ENCODE measurements around the gene VWA3B. TPM values are rescaled to one million over a fixed set of nuclear protein-coding genes. Genes with fewer than 3 reads are reported as not detected.

Gene VWA3B
- total RNA-seq, 3 donors from 2014 or later = not detected

GRCh38 chr2:98164256-98164655 is 77.3 kb downstream of the VWA3B start:
- TF ChIP-seq POLR2A (IDR thresholded peaks at IDR 0.05) (no peak), CTCF (IDR thresholded peaks at IDR 0.05) (no peak), POLR2AphosphoS5 (IDR thresholded peaks at IDR 0.05) (no peak)
- Histone ChIP-seq H3K4me3 (no peak overlapping the region), H3K36me3 (no peaks in the 10 kb centered on the region), H3K27me3 (no peaks in the 10 kb centered on the region), H3K4me1 (peaks cover 0 to 3% of the 10 kb centered on the region in 2 donors), H3K27ac (no peak overlapping the region), H3K9me3 (no peaks in the 10 kb centered on the region)
- intact Hi-C loops (cut with DNase I; ENCODE audit: low total_unique reads) = no loop called here
- no peak for DNase-seq (ENCODE audit: low spot score in 2 of 2)

GRCh38 chr2:98165516-98166071 is 78.6 kb downstream of the VWA3B start:
- Histone ChIP-seq H3K9me3 (no peaks in the 10 kb centered on the region), H3K36me3 (no peaks in the 10 kb centered on the region), H3K4me3 (no peak overlapping the region), H3K27ac (no peak overlapping the region), H3K27me3 (no peaks in the 10 kb centered on the region), H3K4me1 (peaks cover 0 to 3% of the 10 kb centered on the region in 2 donors)
- DNase-seq (ENCODE audit: low spot score in 2 of 2) = no peak
- no peak for TF ChIP-seq POLR2AphosphoS5 (IDR thresholded peaks at IDR 0.05)
- no peak for TF ChIP-seq CTCF (IDR thresholded peaks at IDR 0.05)
- no peak for TF ChIP-seq POLR2A (IDR thresholded peaks at IDR 0.05)
- intact Hi-C loops (cut with DNase I; ENCODE audit: low total_unique reads) = no loop called here

- no peak for DNase-seq (ENCODE audit: low spot score in 2 of 2)
- Histone ChIP-seq H3K36me3 (no peaks in the 10 kb centered on the region), H3K4me1 (peaks cover 0 to under 1% of the 10 kb centered on the region in 2 donors), H3K4me3 (no peak overlapping the region), H3K27ac (no peak overlapping the region), H3K9me3 (no peaks in the 10 kb centered on the region), H3K27me3 (no peaks in the 10 kb centered on the region)
- intact Hi-C loops (cut with DNase I; ENCODE audit: low total_unique reads) = no loop called here
- TF ChIP-seq POLR2A (IDR thresholded peaks at IDR 0.05) (no peak), CTCF (IDR thresholded peaks at IDR 0.05) (no peak), POLR2AphosphoS5 (IDR thresholded peaks at IDR 0.05) (no peak)
Observed at GRCh38 chr2:98167916-98168315, 80.9 kb downstream of the VWA3B start.

GRCh38 chr2:98170076-98170475 is 83.1 kb downstream of the VWA3B start:
- intact Hi-C loops (cut with DNase I; ENCODE audit: low total_unique reads) = no loop called here
- Histone ChIP-seq H3K4me3 (no peak overlapping the region), H3K27me3 (no peaks in the 10 kb centered on the region), H3K36me3 (no peaks in the 10 kb centered on the region), H3K27ac (no peak overlapping the region), H3K9me3 (no peaks in the 10 kb centered on the region), H3K4me1 (no peaks in the 10 kb centered on the region)
- no peak for DNase-seq (ENCODE audit: low spot score in 2 of 2)
- TF ChIP-seq CTCF (IDR thresholded peaks at IDR 0.05) (no peak), POLR2AphosphoS5 (IDR thresholded peaks at IDR 0.05) (no peak), POLR2A (IDR thresholded peaks at IDR 0.05) (no peak)

GRCh38 chr2:98172150-98172765 is 85.3 kb downstream of the VWA3B start:
- Histone ChIP-seq H3K27me3 (no peaks in the 10 kb centered on the region), H3K4me1 (no peaks in the 10 kb centered on the region), H3K9me3 (no peaks in the 10 kb centered on the region), H3K4me3 (no peak overlapping the region), H3K27ac (no peak overlapping the region), H3K36me3 (no peaks in the 10 kb centered on the region)
- TF ChIP-seq CTCF (IDR thresholded peaks at IDR 0.05) = no peak
- no peak for TF ChIP-seq POLR2A (IDR thresholded peaks at IDR 0.05)
- no peak for TF ChIP-seq POLR2AphosphoS5 (IDR thresholded peaks at IDR 0.05)
- DNase-seq (ENCODE audit: low spot score in 2 of 2) = no peak
- intact Hi-C loops (cut with DNase I; ENCODE audit: low total_unique reads) = no loop called here
